GM21786 (cell line): ENCODE results near the gene MZF1.
"Not testable (repeated sequence)": the region's sequence is repeated elsewhere in the genome, so short reads cannot be mapped to it uniquely, and the experiment has no call there.

Experiments used
- ATAC-seq: cut with Tn5 transposase; IDR thresholded peaks from one replicate; pipeline ENCODE4 v1.9.1; 2021; ENCODE audit not compliant: unreplicated experiment

The MZF1 gene

GRCh38 chr19:58543826-58544590 is 29.1 kb downstream of the MZF1 start, which contains the start of gene TRIM28:
TRIM28 (plus strand) TSS chr19:58544064; CDS start chr19:58544758, 694 bp downstream.
- ATAC-seq = peak; percentile 82

DNA sequence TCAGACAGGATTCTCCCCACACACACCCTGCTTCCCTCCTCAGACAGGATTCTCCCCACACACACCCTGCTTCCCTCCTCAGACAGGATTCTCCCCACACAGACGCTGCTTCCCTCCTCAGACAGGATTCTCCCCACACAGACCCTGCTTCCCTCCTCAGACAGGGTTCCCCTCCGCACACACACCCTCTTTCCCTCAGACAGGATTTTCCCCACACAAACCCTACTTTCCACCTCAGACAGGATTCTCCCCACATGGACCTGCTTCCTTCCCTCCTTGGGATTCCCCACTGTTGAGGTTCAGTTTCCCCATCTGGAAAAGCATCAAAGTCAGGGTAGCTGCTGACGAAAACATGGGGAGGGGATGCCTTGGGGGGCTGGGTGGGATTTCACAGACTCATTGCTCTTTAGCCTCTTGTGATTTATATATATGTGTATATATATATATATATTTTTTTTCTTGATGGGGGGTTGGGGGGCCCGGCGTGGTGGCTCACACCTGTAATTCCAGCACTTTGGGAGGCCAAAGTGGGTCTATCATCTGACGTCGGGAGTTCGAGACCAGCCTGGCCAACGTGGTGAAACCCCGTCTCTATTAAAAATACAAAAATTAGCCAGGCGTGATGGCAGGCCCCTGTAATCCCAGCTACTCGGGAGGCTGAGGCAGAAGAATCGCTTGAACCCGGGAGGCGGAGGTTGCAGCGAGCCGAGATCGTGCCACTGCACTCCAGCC is 30.3 kb downstream of the MZF1 start:
- ATAC-seq = not testable (repeated sequence)

DNA sequence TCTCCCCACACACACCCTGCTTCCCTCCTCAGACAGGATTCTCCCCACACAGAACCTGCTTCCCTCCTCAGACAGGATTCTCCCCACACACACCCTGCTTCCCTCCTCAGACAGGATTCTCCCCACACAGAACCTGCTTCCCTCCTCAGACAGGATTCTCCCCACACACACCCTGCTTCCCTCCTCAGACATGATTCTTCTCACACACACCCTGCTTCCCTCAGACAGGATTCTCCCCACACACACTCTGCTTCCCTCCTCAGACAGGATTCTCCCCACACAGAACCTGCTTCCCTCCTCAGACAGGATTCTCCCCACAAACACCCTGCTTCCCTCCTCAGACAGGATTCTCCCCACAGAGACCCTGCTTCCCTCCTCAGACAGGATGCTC is 34.0 kb downstream of the MZF1 start:
- ATAC-seq = not testable (repeated sequence)

GRCh38 chr19:58538257-58539168 is 34.6 kb downstream of the MZF1 start:
- no peak for ATAC-seq

DNA sequence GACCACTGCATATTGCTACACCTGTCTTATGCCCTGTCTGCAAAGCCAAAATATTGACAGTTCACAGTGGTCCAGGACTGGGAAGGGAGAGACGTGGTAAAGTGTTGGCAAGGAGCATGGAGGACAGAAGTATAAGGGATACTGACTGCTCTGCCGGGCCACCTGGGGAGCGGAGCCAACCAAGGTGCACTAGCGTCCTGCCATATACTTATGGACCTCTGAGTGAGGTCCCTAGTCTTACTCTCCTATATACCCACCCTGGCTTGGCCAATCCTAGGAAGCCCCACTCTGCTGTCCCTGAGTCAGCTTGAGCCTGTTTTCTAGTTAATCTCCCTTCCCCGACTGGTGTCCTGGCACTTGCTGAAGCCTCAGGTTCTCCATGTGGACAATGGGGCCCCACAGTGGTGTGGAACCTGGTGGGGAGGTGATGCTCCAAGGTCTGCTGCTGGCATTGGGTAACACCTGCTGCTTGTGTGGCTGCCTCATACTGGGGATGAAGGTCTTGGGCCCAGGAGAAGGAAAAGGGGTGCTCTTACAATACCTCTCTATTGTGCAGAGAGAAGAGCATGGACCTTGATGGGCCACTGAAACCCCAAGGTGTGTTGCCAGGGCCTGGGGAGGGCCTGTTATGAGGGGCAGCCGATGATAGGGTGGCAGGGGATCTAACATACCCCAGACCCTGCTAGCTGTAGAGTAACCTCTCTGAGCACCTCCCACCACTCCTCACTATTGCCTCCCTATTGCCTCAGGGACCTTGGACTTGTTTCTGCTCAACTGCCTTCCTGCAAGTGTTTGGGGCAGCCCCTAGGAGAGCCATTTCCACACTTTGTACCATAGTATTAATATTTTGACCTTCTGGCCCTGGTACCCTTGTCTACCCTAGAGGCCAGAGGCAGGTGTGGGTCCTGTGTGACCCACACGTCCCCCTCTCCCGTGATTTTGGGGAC is 36.0 kb downstream of the MZF1 start:
- ATAC-seq = no peak

- no peak for ATAC-seq
Measured at GRCh38 chr19:58535857-58536256, 37.3 kb downstream of the MZF1 start.

GRCh38 chr19:58531034-58531840 is 41.9 kb downstream of the MZF1 start:
- no peak for ATAC-seq

DNA sequence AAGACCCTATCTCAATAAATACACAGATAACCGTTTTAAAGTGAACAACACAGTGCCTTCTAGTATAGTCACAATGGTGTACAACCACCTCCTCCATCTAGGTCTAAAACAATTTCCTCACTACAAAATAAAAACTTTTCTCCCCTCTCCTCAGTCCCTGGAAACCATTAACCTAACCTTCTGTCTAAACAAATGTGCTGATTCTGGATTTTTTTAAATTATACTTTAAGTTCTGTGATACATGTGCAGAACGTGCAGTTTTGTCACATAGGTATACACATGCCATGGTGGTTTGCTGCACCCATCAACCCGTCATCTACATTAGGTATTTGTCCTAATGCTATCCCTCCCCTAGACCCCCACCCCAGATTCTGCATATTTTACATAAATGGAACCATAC is 43.7 kb downstream of the MZF1 start:
- no peak for ATAC-seq

- no peak for ATAC-seq
Measured at GRCh38 chr19:58522709-58523108, 50.4 kb downstream of the MZF1 start.

DNA sequence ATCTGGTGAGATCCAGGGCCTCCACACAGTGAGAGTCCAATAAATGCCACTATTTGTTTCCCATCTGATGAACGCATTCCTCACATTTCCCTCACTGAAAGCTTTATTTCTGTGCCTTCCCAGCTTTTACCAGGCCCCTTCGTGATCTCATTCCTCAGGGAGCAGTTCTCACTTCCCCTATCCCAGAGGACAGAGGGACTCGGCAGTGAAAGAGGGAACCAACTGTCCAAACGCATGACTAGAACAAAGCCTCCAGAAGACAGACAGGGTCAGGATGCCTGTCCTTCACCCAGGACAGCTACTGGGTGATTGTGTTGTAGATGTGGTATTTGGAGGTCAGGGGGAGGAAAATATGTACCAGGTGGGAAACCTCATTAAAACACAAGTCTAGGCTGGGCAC is 51.5 kb downstream of the MZF1 start:
- ATAC-seq = no peak

DNA sequence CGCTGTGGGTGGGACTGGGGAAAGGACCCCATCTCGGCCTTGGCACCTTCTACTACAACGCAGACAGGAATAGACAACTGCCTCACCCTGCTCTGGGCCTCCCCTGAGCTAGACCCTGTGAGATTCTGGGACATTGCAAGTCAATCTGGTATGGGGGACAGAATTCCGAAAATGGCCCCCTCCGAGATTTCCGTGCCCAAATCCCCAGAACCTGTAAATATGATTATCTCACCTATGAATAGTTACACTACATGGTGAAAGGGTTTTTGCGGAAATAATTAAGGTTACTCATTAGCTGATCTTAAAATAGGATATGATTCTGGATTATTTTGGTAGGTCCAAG is 52.9 kb downstream of the MZF1 start:
- ATAC-seq = no peak

DNA sequence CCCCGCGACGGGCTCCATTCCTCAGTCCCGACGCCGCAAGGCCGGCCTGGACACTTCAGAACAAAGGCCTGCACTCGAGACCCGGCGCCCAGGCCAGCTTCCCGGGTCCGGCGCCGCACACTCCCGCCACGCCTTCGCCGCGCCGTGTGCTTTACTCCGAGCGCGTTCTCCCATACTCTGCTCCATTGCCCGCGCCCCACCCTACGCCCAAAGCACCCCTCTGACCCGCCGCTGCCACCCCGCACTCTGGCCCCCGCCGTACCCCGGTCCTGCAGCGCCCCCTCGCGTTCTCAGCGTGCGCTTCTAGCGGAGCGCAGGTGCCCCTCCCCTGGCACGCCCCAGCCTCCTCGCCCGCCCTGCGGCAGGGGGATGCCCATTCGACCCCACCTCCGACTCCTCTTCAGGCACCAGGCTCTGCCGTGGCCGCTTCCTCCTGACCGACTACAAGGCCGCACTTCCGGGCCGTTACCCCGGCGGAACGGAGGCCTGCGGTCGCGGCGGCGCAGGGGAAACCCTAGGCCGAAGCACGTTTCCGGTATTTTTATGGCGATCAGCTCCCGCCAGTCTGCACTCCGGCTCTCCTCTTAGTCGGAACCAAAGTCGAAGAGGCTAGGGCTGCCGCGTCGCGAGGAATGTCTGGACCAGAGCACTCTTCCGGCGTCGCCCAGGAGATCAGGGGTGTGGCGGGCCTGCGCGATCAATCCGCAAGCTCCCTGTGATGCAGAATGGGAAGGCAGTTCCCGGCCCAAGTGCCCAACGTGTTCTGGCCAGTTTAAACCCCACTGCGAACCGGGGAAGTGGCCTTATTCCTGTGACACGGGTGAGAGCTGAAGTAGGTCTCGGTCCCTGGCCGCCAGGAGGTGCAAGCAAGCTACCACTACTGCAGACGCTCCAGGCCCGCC is 53.5 kb downstream of the MZF1 start, which contains the start of gene ZBTB45:
Gene ZBTB45 (minus strand): TSS at position 456 of the 902 bp plus-strand sequence. CDS start 2,137 bp downstream, outside the sequence.
- peak; percentile 73 for ATAC-seq

- ATAC-seq = peak; percentile 4
Measured at GRCh38 chr19:58519087-58519354, 54.1 kb downstream of the MZF1 start.

DNA sequence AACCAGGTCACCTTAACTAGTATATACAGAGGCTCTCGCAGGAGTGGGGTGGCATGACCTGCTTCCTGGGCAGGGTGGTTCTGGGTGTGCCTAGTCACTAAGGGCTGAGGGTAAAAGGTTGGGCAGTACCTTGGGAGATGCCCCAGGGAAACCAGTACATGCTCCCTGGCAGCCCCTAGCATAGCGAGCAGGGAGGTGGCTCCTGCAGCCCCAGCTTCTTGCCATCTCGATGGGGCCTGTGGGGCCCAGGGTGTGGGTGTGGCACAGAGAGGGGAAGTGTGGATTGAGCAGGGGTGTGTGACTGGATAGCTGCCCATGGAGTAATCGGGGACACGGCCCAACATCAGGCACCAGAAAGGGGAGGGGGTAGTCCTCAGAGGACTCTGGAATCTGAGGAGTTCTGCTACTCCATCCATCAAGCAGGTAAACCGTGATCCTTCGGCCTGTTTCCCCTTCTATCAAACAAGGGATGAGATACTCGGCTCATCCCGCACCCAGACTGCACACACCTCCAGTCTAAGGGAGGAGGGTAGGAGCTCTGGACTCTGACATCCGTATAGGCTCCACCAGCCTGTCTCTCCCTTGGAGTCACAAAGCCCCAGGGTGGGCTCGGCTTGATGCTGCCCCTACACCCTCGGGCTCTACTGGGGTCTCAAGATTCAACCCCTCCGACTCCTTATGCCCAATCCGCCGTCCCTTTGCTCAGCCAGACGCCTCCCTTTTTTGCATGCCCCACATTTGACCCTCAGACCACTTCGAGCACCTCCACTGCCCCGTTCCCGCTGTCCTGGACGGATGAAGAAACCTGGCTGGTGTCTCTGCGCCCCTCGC is 54.7 kb downstream of the MZF1 start:
- no peak for ATAC-seq

- ATAC-seq = no peak
Measured at GRCh38 chr19:58516964-58517833, 55.9 kb downstream of the MZF1 start.

DNA sequence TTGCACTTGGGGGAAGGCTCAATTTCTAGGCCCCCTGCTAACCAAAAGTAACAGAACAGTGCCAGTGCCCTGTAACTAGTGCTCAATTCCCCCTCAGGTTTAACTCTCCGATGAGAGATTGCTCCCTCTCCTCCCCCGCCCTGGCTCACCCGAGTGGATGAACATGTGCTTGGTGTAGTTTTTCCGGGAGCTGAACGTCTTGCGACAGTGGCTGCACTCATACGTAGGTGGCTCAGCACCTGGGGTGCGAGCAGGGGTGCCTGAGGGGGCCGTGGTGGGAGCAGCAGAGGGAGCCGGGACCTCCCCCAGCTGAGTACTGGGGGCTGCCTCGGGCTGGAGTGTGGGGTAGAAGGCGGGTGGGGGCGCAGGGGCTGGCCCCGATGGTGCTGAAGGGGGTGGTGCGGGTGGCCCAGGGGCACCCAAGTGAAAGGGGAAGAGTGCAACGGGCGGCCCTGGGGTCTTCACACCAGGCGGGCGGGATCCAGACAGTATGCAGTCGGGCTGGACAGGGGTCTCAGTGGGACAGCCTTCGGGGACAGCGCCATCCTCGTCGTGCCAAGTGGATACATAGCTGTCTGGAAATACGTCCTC is 56.8 kb downstream of the MZF1 start:
- no peak for ATAC-seq
